ENCODE data around the gene CPNE6. TPM values are rescaled to one million over a fixed set of nuclear protein-coding genes. Genes with fewer than 3 reads are reported as not detected.

The CPNE6 gene
- total RNA-seq, 1 donor from 2014 or later = not detected

DNA sequence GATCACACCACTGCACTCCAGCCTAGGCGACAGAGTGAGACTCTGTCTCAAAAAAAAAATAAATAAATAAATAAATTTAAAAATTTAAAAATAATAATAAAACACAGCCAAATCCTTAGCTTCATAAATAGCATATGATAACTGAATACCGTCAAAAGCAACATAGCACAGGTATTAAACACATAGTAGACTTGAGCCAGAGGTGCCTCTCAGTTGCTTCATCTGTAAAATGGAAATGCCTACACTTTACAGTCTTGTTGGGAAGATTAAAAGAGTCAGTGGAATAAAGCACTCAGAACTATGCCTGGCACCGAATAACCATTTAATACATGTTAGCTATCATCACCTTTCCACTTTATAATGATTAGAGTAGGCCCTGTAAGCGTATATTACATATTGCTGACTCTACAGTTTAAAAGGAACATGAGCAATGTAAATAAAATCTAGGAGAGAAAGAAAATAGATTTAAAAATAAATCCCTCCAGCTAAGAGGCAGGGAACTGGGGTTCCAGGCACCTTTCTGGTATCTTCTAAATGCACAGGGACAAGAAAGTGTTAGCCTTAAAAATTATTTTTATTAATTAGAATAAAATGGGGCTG is 35.4 kb downstream of the CPNE6 start:
- Mint-ChIP-seq H3K27me3 (ENCODE audit: insufficient read depth, low read depth) (peaks cover 6% of the 10 kb centered on the region), H3K4me1 (peaks cover 2% of the 10 kb centered on the region), H3K36me3 (no peaks in the 10 kb centered on the region), H3K9me3 (no peaks in the 10 kb centered on the region), H3K4me3 (no peak overlapping the region), H3K27ac (no peak overlapping the region)
- Histone ChIP-seq H2AFZ (replicated peaks) (no peak overlapping the region), H3K4me3 (no peak overlapping the region), H3K9ac (no peak overlapping the region), H4K20me1 (ENCODE audit: low read depth) (no peaks in the 10 kb centered on the region), H3K27ac (no peak overlapping the region), H3K79me2 (ENCODE audit: low read depth) (no peaks in the 10 kb centered on the region), H3K4me2 (no peak overlapping the region), H3K27me3 (no peaks in the 10 kb centered on the region), H3K36me3 (no peaks in the 10 kb centered on the region), H3K9me3 (ENCODE audit: low read depth) (no peaks in the 10 kb centered on the region), H3F3A (ENCODE audit: low read depth) (no peaks in the 10 kb centered on the region), H3K4me1 (no peaks in the 10 kb centered on the region)
- no peak for TF ChIP-seq EZH2phosphoT487 (IDR thresholded peaks at IDR 0.05)
- TF ChIP-seq EZH2 (IDR thresholded peaks at IDR 0.05) = no peak
- TF ChIP-seq CTCF (IDR thresholded peaks at IDR 0.05) = no peak
- DNase-seq (ENCODE audit: low spot score) = no peak

DNA sequence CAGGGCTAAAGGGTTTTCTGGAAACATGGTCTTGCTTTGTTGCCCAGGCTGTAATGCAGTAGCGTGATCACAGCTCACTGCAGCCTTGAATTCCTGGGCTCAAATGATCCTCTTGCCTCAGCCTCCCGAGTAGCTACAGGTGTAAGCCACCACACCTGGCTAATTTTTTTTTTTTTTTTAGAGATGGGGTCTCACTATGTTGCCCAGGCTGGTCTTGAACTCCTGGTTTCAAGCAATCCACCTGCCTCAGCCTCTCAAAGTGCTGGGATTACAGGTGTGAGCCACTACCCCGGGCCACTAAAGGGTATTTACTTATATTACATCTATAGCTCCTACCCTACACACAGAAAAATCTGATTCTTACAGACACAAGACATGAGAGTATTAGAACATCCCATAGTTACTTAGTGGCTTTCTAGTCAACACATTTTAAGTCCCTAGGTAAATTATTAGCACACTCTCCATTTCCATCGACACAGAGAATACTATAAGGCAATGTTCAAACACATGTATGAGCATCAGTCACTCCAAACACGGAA is 37.0 kb downstream of the CPNE6 start:
- no peak overlapping the region for H3K4me3 ChIP-seq
- no peaks in the 10 kb centered on the region for H4K20me1 ChIP-seq (ENCODE audit: low read depth)
- no peaks in the 10 kb centered on the region for H3K79me2 ChIP-seq (ENCODE audit: low read depth)
- no peaks in the 10 kb centered on the region for H3K36me3 Mint-ChIP-seq
- H3K4me1 ChIP-seq = no peaks in the 10 kb centered on the region
- peaks cover 3% of the 10 kb centered on the region for H3F3A ChIP-seq (ENCODE audit: low read depth)
- H3K27me3 Mint-ChIP-seq (ENCODE audit: insufficient read depth, low read depth) = peaks cover 2% of the 10 kb centered on the region
- H2AFZ ChIP-seq (replicated peaks) = no peak overlapping the region
- DNase-seq (ENCODE audit: low spot score) = no peak
- H3K4me1 Mint-ChIP-seq = peaks cover 2% of the 10 kb centered on the region
- no peak for TF ChIP-seq CTCF (IDR thresholded peaks at IDR 0.05)
- TF ChIP-seq EZH2 (IDR thresholded peaks at IDR 0.05) = no peak
- H3K9me3 Mint-ChIP-seq = no peaks in the 10 kb centered on the region
- no peak overlapping the region for H3K27ac ChIP-seq
- H3K9me3 ChIP-seq (ENCODE audit: low read depth) = no peaks in the 10 kb centered on the region
- H3K4me3 Mint-ChIP-seq = peak overlapping the region; percentile 22
- no peaks in the 10 kb centered on the region for H3K27me3 ChIP-seq
- H3K9ac ChIP-seq = no peak overlapping the region
- no peaks in the 10 kb centered on the region for H3K36me3 ChIP-seq
- H3K27ac Mint-ChIP-seq = peak overlapping the region; percentile 67
- no peak overlapping the region for H3K4me2 ChIP-seq

DNA sequence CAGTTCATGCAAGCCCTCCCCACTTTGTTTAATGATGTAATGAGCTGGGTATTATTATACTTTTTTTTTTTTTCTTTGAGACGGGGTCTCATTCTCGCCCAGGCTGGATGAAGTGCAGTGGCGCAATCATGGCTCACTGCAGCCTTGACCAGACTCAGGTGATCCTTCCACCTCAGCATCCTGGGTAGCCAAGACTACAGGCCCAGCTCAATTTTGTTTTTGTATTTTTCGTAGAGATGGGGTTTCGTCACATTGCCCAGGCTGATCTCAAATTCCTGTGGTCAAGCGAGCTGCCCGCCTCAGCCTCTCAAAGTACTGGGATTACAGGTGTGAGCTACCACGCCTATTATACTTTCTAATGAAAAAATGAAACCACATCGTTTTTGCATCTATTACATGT is 38.7 kb downstream of the CPNE6 start:
- no peak for DNase-seq (ENCODE audit: low spot score)
- Histone ChIP-seq H3F3A (ENCODE audit: low read depth) (peaks cover 13% of the 10 kb centered on the region), H3K4me3 (no peak overlapping the region), H3K27ac (no peak overlapping the region), H3K27me3 (no peaks in the 10 kb centered on the region), H4K20me1 (ENCODE audit: low read depth) (no peaks in the 10 kb centered on the region), H3K79me2 (ENCODE audit: low read depth) (no peaks in the 10 kb centered on the region), H3K36me3 (no peaks in the 10 kb centered on the region), H3K4me1 (no peaks in the 10 kb centered on the region), H3K9me3 (ENCODE audit: low read depth) (no peaks in the 10 kb centered on the region), H2AFZ (replicated peaks) (no peak overlapping the region), H3K9ac (no peak overlapping the region), H3K4me2 (no peak overlapping the region)
- H3K36me3 Mint-ChIP-seq = no peaks in the 10 kb centered on the region
- peaks cover 3% of the 10 kb centered on the region for H3K27me3 Mint-ChIP-seq (ENCODE audit: insufficient read depth, low read depth)
- H3K9me3 Mint-ChIP-seq = no peaks in the 10 kb centered on the region
- TF ChIP-seq EZH2 (IDR thresholded peaks at IDR 0.05) (no peak), CTCF (IDR thresholded peaks at IDR 0.05) (no peak), EZH2phosphoT487 (IDR thresholded peaks at IDR 0.05) (no peak)
- no peak overlapping the region for H3K4me3 Mint-ChIP-seq
- H3K4me1 Mint-ChIP-seq = peaks cover 2% of the 10 kb centered on the region
- no peak overlapping the region for H3K27ac Mint-ChIP-seq
